HG03520 (cell line): Measurements from ENCODE around the gene TNKS1BP1.
"Not testable (repeated sequence)": the region's sequence is repeated elsewhere in the genome, so short reads cannot be mapped to it uniquely, and the experiment has no call there.

ENCODE experiments used
- ATAC-seq: cut with Tn5 transposase; IDR thresholded peaks from one replicate; pipeline ENCODE4 v1.9.1; 2021; ENCODE audit warnings: mild to moderate bottlenecking, moderate library complexity; ENCODE audit not compliant: unreplicated experiment

Gene TNKS1BP1, protein sequence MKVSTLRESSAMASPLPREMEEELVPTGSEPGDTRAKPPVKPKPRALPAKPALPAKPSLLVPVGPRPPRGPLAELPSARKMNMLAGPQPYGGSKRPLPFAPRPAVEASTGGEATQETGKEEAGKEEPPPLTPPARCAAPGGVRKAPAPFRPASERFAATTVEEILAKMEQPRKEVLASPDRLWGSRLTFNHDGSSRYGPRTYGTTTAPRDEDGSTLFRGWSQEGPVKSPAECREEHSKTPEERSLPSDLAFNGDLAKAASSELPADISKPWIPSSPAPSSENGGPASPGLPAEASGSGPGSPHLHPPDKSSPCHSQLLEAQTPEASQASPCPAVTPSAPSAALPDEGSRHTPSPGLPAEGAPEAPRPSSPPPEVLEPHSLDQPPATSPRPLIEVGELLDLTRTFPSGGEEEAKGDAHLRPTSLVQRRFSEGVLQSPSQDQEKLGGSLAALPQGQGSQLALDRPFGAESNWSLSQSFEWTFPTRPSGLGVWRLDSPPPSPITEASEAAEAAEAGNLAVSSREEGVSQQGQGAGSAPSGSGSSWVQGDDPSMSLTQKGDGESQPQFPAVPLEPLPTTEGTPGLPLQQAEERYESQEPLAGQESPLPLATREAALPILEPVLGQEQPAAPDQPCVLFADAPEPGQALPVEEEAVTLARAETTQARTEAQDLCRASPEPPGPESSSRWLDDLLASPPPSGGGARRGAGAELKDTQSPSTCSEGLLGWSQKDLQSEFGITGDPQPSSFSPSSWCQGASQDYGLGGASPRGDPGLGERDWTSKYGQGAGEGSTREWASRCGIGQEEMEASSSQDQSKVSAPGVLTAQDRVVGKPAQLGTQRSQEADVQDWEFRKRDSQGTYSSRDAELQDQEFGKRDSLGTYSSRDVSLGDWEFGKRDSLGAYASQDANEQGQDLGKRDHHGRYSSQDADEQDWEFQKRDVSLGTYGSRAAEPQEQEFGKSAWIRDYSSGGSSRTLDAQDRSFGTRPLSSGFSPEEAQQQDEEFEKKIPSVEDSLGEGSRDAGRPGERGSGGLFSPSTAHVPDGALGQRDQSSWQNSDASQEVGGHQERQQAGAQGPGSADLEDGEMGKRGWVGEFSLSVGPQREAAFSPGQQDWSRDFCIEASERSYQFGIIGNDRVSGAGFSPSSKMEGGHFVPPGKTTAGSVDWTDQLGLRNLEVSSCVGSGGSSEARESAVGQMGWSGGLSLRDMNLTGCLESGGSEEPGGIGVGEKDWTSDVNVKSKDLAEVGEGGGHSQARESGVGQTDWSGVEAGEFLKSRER (N-terminal part only)

DNA sequence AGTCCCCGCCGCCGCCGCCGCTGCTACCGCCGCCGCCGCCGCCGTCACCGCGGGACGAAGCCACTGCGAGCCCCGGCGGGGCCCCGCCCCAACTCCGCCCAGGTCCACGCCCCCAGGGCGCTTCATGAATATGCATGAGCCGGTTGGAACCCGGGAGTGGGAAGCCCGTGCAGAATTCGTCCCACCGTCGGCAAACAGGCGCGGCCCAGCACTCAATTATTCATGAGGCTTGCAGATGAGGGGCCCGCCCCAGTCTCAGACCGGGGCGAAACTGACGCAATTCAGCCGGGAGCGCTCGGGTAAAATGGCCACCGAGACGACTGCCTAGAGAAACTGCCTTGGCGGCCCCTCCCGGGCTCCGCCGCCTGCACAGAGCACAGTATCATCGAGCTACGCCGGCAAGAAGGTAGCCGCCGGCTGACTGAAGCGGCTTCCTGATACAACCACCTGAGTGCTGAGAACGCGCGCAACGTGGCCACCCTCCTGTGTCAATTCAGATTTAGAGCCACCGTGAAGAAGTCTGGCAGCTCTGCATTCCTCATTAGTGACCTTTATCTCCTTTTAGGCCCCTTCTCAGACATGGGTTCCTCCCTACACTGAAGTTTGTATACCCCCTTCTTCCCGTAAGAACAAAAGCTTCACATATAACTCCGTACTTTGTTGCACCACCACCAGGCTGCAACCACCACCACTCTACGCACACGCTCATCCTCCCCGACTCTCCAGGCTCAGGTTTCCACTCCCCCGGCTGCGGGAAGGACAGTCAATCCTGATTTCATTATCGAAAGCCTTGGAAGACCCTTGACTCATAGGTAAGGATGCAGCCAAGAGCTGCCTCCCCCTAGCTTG is at the start of gene TNKS1BP1:
TNKS1BP1 (minus strand) TSS at position 67 of the 849 bp plus-strand sequence. CDS start 3,067 bp downstream, outside the sequence.
- peak; percentile 89 for ATAC-seq

DNA sequence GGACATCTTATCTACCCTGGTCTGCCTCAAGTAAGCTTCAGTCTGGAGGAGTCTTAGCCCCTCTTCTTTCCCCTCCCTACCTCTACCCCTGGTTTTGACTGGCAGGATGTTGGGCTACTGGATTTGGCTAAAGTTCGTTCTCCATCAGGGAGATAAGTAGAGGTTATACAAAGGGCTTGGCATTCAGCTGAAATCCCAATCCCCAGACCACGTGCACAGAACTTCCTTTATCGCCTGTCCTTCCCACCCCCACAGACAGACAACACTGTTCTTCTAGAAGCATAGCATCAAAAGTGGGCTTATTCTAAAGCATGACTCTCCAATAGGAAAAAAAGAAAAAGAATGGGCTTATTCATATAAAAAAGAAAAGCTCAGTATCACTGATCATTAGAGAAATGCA is 48.4 kb upstream of the TNKS1BP1 start:
- ATAC-seq, result no peak

DNA sequence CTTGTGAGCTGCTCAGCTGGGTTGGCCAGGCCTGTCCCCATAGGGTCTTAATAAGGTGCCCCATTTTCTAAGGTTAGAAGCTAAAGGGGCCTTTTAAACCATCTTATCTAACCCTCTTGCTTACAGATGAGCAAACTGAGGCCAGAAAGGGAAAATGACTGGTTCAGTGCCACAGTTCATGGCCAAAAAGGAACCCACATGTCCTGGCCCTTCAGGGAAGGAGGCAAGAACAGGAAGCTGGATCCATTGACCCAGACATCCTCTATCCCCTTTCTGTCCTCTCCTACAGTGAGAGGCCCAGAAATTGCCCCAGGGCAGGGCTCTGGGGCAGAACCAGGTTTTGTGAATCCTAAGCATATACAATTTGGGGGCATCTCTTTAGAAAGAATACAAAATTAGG is 46.2 kb upstream of the TNKS1BP1 start:
- no peak for ATAC-seq

DNA sequence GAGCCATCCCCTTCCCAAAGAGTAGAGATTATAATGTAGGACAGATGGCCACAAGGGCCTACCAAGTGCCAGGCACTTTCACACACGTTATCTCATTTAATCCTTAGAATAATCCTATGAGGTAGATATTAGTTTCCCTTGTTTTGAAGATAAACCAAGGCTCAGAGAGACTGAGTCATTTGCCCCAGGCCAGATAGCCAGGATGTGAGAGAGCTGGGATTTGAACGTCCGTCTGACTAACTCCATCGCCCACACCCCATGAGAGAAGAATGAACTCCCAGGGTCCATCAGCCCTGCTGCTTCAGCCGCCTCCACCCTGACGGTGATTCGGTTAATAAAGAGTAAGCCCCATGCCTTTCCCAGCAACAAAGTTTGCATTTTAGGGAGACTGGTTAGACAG is 45.5 kb upstream of the TNKS1BP1 start:
- no peak for ATAC-seq

DNA sequence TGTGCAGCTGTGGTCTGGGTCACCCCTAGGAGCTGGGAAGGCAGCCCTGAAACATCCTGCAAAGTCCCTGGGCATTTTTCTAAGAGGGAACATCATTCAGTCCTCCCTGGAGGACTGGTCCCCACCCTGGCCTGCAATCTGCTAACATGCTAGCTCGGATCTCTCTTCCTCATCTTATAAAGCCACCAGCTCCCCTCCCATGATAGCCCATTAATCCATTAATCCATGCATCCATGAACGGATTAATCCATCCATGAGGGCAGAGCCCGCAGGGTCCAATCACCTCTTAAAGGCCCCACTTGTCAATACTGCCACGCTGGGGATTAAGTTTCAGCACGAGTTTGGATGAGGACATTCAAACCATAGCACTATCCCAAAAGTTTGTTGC is 44.1 kb upstream of the TNKS1BP1 start:
- no peak for ATAC-seq

DNA sequence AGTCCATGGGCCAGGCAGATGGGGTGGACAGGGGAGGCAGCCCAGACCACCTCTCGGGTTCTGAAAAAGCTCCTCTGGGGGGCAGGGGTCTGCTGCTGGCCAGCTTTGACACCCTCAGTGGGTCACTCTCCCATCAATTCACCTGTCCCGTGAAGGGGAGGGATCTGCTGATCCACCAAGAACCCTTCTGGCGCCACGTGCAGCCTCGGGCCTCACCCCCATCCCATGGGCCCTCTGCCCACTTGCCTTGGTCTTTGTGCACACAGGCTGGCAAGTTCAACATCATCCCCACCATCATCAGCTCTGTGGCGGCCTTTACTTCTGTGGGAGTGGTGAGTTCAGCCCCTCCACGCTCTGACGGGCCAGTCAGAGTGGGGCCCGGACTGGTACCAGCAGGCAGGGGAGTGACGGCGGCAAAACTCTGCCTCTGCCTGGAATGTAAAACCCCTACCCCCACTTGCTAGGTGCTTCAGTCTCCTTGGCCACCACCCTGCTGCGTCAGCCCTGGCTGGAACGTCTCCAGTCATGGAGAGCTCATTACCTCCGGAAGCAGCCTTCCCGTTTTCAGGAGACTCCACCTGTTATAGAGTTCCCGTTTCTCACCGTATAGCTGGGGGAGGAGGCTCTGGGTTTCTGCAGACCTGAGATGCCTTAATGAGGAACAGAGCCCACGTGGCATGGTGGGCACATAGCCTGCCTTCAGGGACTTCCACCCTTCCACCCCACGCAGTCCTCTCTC is 43.5 kb upstream of the TNKS1BP1 start:
- ATAC-seq, result no peak

DNA sequence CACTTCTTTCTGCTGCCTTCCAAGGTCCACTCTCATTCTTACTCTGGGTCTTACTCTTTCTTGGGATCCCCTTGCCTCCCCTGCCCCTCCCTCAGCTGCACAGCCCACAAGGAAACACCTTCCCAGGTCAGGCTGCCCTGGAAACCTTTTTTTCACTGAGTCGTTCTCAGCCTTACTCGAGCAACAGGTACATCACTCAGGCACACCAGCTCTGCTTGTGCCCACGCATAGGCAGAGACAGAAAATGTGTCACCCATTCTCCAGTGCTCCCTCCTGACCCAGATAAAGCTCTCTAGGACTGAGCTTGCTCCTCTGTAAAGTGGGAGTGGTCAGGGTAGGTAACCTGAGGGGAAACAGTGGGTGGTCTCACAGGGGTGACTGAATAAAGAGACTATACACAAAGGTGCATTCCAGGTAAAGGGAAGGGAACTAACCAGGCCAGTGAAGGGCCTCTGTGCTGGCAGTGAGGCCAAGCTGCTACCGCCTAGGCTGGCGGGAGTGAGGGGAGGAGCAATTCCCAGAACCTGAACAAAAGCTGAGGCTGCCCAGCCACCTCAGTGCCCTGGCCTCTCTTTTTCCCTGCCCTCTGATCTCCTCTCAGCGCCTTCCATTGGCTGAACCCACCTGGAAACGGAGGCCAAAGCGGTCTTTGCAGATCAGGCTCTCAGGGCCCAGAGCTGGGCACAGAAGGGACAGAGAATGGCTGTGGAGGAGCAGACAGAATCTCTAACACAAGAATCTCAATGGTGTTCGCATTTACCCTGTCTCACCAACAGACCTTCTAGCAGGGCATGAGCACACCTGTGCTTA is 40.3 kb upstream of the TNKS1BP1 start:
- no peak for ATAC-seq

DNA sequence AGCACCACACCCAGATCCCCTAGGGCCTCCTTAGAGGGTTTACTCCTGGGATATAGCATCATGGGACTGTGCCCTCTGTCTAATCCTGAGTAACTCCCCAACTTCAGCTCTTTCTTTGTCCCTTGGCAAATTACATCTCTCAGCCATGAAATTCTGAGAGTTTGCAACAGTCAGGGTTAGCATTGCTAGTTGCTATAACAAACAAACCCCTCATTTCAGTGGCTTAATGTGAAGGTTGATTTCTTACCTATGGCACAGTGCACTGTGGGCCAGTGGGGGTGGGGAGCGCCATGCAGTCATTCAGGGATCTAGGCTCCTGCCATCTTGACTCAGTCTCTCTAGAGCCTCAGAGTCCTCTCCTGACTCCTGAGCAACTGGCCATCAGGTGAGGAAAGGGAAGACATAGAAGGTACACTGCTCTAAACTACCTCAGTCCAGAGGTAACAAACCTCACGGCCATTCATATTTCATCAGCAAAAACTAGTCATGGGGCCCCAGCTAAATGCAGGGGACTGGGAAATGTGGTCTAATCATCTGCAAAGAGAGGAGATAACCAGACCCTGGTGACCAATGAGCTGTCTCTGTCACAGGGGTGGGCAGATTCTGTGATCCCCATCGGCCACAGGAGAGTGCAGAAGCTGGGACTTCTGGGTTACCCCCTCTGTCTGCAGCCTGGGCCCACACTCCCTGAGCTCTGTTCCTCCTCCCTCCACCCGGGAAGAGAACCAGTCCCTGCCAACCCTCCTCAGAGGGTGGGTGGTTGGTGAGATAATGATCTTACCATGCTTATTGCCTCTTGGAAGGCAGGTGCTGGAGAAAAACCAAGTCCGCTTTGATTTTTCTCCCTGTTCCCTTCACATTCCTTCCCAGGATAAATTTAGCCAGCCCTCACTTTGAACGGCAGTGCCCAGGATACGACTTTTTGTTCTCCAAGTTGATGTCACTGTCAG is 38.7 kb upstream of the TNKS1BP1 start:
- ATAC-seq, result no peak

DNA sequence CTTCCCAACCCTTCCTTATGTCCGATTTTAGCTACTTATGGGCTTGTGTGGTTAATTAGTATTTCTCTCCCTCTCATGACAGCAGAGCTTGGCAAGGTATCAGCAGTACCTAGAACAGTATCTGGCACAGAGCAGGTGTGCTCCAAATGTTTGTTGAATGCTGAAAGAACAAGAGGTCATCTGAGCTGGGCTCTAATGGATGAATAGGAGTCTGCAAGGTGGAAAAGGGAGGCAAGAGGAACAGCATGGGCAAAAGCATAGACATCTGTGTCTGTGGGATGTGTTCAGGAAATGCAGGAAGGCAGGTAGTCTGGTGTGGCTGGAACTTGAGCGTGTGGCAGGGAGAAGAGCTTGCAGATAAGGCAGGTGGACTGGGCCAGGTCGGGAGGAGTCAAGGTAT is 37.2 kb upstream of the TNKS1BP1 start:
- no peak for ATAC-seq

DNA sequence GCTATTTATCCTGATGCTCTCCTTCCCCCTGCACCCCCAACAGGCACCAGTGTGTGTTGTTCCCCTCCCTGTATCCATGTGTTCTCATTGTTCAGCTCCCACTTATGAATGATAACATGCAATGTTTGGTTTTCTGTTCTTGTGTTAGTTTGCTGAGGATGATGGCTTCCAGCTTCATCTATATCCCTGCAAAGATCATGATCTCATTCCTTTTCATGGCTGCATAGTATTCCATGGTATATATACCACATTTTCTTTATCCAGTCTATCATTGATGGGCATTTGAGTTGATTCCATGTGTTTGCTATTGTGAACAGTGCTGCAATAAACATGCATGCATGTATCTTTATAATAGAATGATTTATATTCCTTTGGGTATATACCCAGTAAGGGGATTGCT is 36.7 kb upstream of the TNKS1BP1 start:
- not testable (repeated sequence) for ATAC-seq

DNA sequence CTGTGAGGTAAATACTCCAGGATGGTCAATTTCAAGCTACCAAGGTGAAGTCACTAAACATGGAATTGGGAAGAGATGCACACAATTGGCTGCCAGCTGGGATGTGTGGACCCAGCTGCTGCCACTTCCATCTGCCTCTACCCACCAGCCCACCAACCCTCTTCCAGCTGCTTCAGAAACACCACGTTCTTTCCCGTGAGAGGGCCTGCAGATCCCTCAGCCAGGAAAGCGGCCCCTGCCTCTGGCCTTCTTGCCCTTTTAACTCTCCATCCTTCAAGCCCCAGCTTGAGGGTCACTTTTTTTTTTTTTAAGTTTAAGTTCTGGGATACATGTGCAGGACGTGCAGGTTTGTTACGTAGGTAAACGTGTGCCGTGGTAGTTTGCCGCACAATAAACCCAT is 36.2 kb upstream of the TNKS1BP1 start:
- ATAC-seq, result no peak

DNA sequence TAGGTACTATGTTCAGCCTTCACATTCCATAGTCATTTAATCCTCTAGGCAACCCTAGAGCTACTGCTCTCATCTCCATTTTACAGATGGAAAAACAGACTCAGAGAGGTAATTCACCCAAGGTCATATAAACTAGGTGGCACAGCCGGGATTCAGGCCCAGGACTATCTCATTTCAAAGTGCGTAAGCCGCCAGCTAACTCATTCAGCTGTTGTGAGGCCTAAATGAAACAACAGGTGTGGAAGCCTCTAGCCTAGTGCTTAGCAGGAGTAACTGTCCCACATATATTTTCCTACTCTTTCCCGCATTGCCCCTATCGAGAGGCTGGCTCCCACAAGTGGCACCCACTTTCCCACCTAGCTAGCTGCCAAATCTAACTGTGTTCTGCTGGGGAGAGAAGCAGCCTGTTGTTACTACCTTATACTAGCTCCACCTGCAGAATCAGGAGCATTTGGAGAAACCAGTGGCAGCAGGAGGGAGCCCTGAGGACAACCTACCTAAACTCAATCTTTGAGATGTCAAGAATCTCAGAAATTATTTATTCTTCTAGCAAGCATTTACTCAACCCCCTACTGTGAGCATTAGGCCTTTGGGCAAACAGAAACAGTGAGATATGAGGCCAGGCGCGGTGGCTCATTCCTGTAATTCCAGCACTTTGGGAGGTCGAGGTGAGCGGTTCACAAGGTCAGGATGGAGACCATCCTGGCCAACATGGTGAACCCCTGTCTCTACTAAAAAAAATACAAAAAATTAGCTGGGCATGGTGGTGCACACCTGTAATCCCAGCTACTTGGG is 35.3 kb upstream of the TNKS1BP1 start:
- no peak for ATAC-seq

DNA sequence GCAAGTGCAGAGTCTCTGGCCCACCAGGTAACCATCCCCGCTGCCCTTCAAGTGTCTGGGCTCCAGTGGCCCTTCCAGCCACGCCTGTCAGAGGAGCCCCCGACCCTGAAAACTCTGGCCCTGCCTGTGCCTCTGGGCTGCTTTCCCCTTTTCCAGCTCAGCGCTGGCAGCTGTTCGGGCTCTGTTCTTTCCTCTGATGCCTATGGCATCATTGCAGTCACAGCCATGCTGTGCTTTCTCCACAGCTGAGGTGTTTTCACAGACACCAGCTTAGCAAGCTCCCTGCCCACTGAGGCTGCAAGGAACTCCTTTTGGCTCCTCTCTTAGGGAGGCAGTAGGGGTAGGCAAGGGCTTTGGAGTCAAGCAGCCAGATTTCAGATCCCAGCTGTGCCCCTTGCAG is 34.6 kb upstream of the TNKS1BP1 start:
- no peak for ATAC-seq

DNA sequence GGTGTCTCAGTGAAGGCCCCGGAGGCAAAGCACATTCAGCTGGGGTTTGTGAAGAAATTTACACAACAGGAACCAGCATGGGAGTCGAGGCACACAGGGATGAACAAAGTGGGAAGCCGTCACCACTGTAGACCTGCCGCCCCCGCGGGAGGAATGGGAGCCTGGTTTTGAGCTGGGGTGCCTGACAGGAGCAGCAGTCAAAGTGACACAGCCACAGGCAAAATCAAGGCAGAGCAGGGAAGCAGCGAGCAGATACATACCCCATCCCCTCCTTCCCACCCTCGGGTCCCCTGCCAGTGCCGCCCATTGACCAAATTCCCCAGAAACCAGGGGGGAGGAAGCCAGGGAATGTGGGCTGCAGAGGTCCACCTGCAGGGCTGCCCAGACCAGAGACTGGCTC is 34.2 kb upstream of the TNKS1BP1 start:
- ATAC-seq, result no peak

DNA sequence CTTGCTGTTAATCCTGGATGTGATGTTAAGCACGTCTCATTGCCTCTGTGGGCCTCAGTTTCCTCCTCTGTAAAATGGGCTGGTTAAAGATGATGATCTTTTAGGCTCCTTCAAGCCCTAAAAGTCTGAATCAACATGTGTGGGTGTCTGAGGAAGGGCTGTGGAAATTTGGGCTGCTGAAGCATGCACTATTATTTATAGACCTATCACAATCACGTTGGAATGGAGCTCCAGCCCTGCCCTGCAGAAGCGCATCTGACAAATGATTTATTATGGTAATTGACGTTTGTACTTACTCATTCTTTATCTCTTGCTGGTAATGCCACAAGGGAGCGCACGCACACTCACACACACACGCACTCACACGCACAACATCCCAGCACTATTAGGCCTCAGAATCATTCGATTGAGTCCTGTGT is 33.8 kb upstream of the TNKS1BP1 start:
- no peak for ATAC-seq

DNA sequence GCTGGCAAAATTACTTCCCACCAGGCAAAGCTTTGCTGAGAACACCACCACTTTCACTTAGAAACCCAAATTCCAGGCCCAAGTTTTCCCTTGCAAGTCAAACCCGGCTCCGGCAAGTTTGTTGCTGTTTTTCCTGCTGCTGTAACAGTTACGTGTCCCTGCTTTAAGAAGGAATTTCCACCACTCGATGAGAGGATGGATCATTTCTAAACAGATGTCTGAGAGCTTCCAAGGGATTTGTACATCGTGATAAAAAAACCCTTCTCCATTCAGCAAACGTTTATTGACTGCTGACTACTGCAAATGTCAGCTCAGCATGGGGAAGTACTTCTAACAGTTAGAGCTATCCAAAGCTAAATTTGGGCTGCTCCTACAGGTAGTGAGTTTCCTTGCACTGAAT is 33.1 kb upstream of the TNKS1BP1 start:
- ATAC-seq, result no peak

DNA sequence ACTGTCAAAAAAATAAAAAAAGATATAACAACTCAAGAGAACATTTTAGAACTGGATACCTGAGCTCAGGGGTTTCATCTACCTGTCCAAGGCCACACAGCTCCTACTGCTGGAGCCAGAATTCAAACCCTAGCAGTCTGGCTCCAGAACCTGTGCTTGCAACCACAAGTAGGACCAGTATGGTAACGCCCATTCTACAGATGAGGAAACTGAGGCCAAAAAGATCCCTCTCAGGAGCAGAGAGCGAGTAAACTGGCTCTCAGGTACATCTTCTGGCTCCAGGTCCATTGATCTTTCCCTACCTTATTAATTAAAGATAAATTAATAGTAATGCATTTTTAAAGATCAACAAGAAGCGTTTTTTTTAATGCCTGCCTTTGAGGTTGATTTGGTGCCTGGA is 32.6 kb upstream of the TNKS1BP1 start:
- ATAC-seq, result no peak
